Measurements from ENCODE around the gene NLRP6.

DNA sequence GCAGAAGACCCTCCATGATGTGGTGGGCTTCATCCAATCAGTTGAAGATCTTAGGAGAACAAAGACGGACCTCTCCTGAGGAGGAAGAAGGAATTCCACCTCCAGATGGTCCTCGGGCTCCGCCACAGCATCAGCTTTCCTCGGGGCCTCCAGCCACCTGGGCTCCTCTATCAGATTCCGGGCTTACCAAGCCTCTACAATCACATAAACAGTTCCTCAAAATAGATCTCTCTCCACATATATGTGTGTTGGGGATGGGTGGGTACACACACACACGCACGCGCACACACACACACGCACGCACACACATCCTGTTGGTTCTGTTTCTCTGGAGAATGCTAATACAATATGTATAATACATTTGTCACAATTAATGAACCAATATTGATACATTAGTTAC, 18.8 kb upstream of the NLRP6 start:
- TF ChIP-seq, protein P1, sequence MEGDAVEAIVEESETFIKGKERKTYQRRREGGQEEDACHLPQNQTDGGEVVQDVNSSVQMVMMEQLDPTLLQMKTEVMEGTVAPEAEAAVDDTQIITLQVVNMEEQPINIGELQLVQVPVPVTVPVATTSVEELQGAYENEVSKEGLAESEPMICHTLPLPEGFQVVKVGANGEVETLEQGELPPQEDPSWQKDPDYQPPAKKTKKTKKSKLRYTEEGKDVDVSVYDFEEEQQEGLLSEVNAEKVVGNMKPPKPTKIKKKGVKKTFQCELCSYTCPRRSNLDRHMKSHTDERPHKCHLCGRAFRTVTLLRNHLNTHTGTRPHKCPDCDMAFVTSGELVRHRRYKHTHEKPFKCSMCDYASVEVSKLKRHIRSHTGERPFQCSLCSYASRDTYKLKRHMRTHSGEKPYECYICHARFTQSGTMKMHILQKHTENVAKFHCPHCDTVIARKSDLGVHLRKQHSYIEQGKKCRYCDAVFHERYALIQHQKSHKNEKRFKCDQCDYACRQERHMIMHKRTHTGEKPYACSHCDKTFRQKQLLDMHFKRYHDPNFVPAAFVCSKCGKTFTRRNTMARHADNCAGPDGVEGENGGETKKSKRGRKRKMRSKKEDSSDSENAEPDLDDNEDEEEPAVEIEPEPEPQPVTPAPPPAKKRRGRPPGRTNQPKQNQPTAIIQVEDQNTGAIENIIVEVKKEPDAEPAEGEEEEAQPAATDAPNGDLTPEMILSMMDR (IDR thresholded peaks at IDR 0.05; ENCODE audit: poor library complexity): no peak
- TF ChIP-seq EZH2 (IDR thresholded peaks at IDR 0.05; ENCODE audit: borderline replicate concordance) (no peak), EZH2phosphoT487 (IDR thresholded peaks at IDR 0.05; ENCODE audit: low read depth, severe bottlenecking, unreplicated experiment) (no peak)

Measured in hepatocyte (in vitro differentiated cells).